HepG2 (cell line): ENCODE measurements around the gene TJP3.

ENCODE experiments used
- CHD4 ChIP-seq: fragments of 200-600 bp; sonication (generic); IDR thresholded peaks from 2 replicates; pipeline ENCODE4 v1.7.0; 2017; ENCODE audit warnings: mild to moderate bottlenecking, low read length, borderline replicate concordance
- CTCF ChIP-seq: sonication (generic); formaldehyde crosslinking; IDR thresholded peaks from 2 replicates; pipeline ENCODE4 v1.5.0; 2020; ENCODE audit warnings: mild to moderate bottlenecking, missing genetic modification reagents, moderate library complexity
- POLR2AphosphoS5 ChIP-seq: IDR thresholded peaks from 2 replicates; pipeline ENCODE4 v1.6.1; 2012; ENCODE audit warnings: low read depth, low read length

GRCh38 chr19:3752492-3752891 is 44.3 kb downstream of the TJP3 start:
- TF ChIP-seq CHD4: no peak
- TF ChIP-seq POLR2AphosphoS5: no peak
- TF ChIP-seq CTCF (CRISPR knock-in tag): no peak
